Keratinocyte (primary cell): Measurements from ENCODE around the gene BAZ1A.

ENCODE experiments used
- CTCF ChIP-seq, 3 experiments: IDR thresholded peaks in 1 of 3; conservative IDR thresholded peaks in 1 of 3; optimal IDR thresholded peaks in 1 of 3; 2 replicates in 2 of 3; 3 replicates in 1 of 3; pipeline versions ENCODE3 to v1.5.1; 2011; ENCODE audit warnings: low read length in 3 of 3, mild to moderate bottlenecking in 3 of 3, moderate library complexity in 2 of 3, control low read depth in 1 of 3, inconsistent platforms in 1 of 3; ENCODE audit not compliant: insufficient read depth in 2 of 3; ENCODE audit errors: extremely low read depth in 1 of 3
- EZH2 ChIP-seq: IDR thresholded peaks from one replicate; pipeline ENCODE4 v1.6.1; 2012; ENCODE audit warnings: inconsistent platforms, mild to moderate bottlenecking, low read length, moderate library complexity

GRCh38 chr14:34794217-34794616 lies 80.9 kb downstream of the BAZ1A start:
- TF ChIP-seq CTCF (optimal IDR thresholded peaks at IDR 0.05 in 1 of 3, IDR thresholded peaks at IDR 0.05 in 1 of 3, conservative IDR thresholded peaks at IDR 0.05 in 1 of 3; ENCODE audit: extremely low read depth in 1 of 3, insufficient read depth in 2 of 3, low read length in 3 of 3) (no peak), EZH2 (no peak)
